HEK293T (cell line): Measurements from ENCODE around the gene LHPP.

ENCODE experiments used
- ARNT ChIP-seq: fragments of 450-650 bp; IDR thresholded peaks from 2 replicates; pipeline ENCODE4 v1.6.1; 2017; ENCODE audit warnings: mild to moderate bottlenecking
- FOXM1 ChIP-seq: fragments of 450-650 bp; IDR thresholded peaks from 2 replicates; pipeline ENCODE4 v1.6.1; 2017; ENCODE audit warnings: mild to moderate bottlenecking, borderline replicate concordance
- L3MBTL2 ChIP-seq: fragments of 450-650 bp; conservative IDR thresholded peaks from 2 replicates; pipeline ENCODE4 v1.6.1; 2016; ENCODE audit warnings: mild to moderate bottlenecking
- SUZ12 ChIP-seq: fragments of 450-650 bp; IDR thresholded peaks from 2 replicates; pipeline ENCODE4 v1.6.1; 2016; ENCODE audit warnings: mild to moderate bottlenecking

- no peak for TF ChIP-seq ARNT
- no peak for TF ChIP-seq FOXM1
- TF ChIP-seq L3MBTL2 = no peak
- TF ChIP-seq SUZ12 = no peak
Measured at GRCh38 chr10:124429576-124429975, 32.0 kb upstream of the LHPP start.
